Measurements from ENCODE around the gene ANKRD60. TPM values are rescaled to one million over a fixed set of nuclear protein-coding genes. Genes with fewer than 3 reads are reported as not detected.

Gene ANKRD60
- total RNA-seq, 3 donors from 2014 or later: not detected

DNA sequence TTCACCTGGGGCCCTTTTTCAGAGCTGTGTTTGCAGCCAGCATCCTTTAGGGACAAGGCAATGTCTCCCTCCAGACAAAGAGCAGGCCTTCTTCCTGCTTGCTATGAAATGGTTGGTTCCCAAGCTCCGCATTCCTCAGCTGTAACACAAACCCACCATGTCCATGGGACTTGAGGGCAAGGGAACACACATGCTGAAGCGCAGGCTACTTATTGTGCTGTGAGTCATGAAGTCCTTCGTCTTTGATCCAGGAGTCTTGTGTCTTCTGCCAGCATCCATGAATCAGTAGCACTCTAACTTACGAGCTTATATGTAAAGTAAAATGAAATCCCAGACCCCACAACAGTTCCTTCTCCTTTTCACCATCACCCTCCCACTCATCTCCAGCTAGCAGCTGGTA, 59.0 kb downstream of the ANKRD60 start:
- TF ChIP-seq, protein P1, sequence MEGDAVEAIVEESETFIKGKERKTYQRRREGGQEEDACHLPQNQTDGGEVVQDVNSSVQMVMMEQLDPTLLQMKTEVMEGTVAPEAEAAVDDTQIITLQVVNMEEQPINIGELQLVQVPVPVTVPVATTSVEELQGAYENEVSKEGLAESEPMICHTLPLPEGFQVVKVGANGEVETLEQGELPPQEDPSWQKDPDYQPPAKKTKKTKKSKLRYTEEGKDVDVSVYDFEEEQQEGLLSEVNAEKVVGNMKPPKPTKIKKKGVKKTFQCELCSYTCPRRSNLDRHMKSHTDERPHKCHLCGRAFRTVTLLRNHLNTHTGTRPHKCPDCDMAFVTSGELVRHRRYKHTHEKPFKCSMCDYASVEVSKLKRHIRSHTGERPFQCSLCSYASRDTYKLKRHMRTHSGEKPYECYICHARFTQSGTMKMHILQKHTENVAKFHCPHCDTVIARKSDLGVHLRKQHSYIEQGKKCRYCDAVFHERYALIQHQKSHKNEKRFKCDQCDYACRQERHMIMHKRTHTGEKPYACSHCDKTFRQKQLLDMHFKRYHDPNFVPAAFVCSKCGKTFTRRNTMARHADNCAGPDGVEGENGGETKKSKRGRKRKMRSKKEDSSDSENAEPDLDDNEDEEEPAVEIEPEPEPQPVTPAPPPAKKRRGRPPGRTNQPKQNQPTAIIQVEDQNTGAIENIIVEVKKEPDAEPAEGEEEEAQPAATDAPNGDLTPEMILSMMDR (IDR thresholded peaks at IDR 0.05): no peak
- H3K4me3 ChIP-seq: no peak overlapping the region
- ATAC-seq (no peak), DNase-seq (no peak)
- H3K36me3 ChIP-seq (ENCODE audit: low read depth): no peaks in the 10 kb centered on the region
- intact Hi-C loops (cut with DNase I, micrococcal nuclease): no loop called here
- no peaks in the 10 kb centered on the region for H3K9me3 ChIP-seq
- no peaks in the 10 kb centered on the region for H3K4me1 ChIP-seq (ENCODE audit: low read depth)

DNA sequence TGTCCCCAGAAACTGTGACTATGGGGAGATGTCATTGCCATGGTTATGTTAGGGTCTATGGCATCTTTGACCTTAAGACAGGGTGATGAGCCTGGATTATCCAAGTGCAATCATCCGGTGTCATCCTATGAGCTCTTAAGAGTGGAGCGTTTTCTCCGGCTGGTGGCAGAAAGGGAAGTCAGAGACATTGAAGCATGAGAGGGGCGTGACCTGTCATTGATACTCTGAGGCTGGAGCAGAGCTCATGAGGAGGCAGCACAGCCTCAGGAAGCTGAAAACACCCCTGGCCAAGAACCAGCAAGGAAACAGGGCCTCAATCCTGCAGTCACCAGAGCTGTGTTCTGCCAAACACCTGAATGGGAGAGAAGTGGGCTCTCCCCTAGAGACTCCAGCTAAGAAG, 59.6 kb downstream of the ANKRD60 start:
- DNase-seq (no peak), ATAC-seq (no peak)
- intact Hi-C loops (cut with DNase I, micrococcal nuclease): no loop called here
- TF ChIP-seq, protein P1 (IDR thresholded peaks at IDR 0.05): no peak
- Histone ChIP-seq H3K36me3 (ENCODE audit: low read depth) (no peaks in the 10 kb centered on the region), H3K4me3 (no peak overlapping the region), H3K4me1 (ENCODE audit: low read depth) (no peaks in the 10 kb centered on the region), H3K9me3 (no peaks in the 10 kb centered on the region)

DNA sequence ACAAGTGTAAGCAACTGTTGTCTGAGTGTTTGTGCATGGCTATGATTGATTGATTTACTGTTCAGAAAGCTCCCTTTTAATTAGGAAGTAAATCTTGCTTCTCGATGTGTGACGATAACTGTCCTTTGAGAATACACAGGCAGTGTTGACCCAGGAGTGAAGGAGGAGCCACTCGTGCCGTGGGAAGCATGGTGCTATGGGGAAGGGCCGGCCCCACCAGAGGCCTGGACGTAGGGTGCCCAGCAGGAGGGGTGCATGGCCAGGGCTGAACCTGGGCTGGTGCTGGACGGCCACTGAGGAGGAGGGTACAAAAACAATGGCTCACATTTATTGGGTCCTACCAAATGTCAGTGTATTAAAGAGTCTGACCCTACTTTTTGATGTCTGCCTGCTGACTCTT, 60.7 kb downstream of the ANKRD60 start:
- Histone ChIP-seq H3K4me3 (no peak overlapping the region), H3K36me3 (ENCODE audit: low read depth) (no peaks in the 10 kb centered on the region), H3K4me1 (ENCODE audit: low read depth) (no peaks in the 10 kb centered on the region), H3K9me3 (no peaks in the 10 kb centered on the region)
- TF ChIP-seq, protein P1 (IDR thresholded peaks at IDR 0.05): no peak
- intact Hi-C loops (cut with DNase I, micrococcal nuclease): no loop called here
- DNase-seq: no peak
- ATAC-seq: no peak

Other genes with a start within 250 kb of the ANKRD60 start
- 10 to 100 TPM; 20.2 to 27.3 (median 21.0) TPM for gene RAB22A, start 81.1 kb upstream of the ANKRD60 start, total RNA-seq
- 10 to 100 TPM; 52.5 to 74.6 (median 58.8) TPM for gene VAPB, start 160.6 kb upstream of the ANKRD60 start, total RNA-seq

Measured in mucosa of descending colon (tissue), 3 donors.